IMR-90 (cell line): ENCODE results near the gene STXBP6. TPM values are rescaled to one million over a fixed set of nuclear protein-coding genes. Genes with fewer than 3 reads are reported as not detected.

ENCODE experiments used
- ATAC-seq: fragments of 200-7000 bp; cut with Tn5 transposase; 2 replicates; pipeline ENCODE4 v1.9.1; 2020; ENCODE audit warnings: low read depth, mild to moderate bottlenecking, moderate library complexity
- BruUV-seq: library from RNA; stranded (reverse); fragments of 400-500 nt; replicated peaks from 2 replicates; lab custom pipeline; 2021; lab: Mats Ljungman, UMichigan
- CTCF ChIA-PET: fragments of 300-600 bp; formaldehyde crosslinking; extraction: SDS; loops from one replicate; lab custom pipeline; 2021; ENCODE audit warnings: antibody characterized with exemption; lab: Yijun Ruan, JAX
- POLR2A ChIA-PET: fragments of 300-600 bp; sonication (Branson Sonifier 250); formaldehyde crosslinking; loops from one replicate; lab custom pipeline; 2022; ENCODE audit warnings: antibody characterized with exemption; ENCODE audit not compliant: unreplicated experiment; lab: Charles Lee
- DNase-seq: peaks from one replicate; pipeline ENCODE4 v3.0.0; 2013
- H2AFZ ChIP-seq: replicated peaks from 2 replicates; pipeline ENCODE3; 2013; ENCODE audit warnings: low read length, mild to moderate bottlenecking; ENCODE audit not compliant: poor library complexity
- H2AK5ac ChIP-seq: 2 replicates; pipeline ENCODE4 v1.6.1; 2013; ENCODE audit warnings: low read depth, low read length, inconsistent platforms
- H2AK9ac ChIP-seq: replicated peaks from 2 replicates; pipeline ENCODE3; 2013; ENCODE audit warnings: mild to moderate bottlenecking, low read depth, low read length, moderate library complexity; ENCODE audit not compliant: poor library complexity
- H2BK120ac ChIP-seq: 2 replicates; pipeline ENCODE4 v1.6.1; 2013; ENCODE audit warnings: low read depth, low read length, inconsistent platforms
- H2BK15ac ChIP-seq: 3 replicates; pipeline ENCODE4 v1.6.1; 2013; ENCODE audit warnings: low read depth, low read length, inconsistent platforms
- H2BK20ac ChIP-seq: 2 replicates; pipeline ENCODE4 v1.6.1; 2013; ENCODE audit warnings: low read depth, mild to moderate bottlenecking, inconsistent platforms, low read length, moderate library complexity
- H2BK5ac ChIP-seq: 2 replicates; pipeline ENCODE4 v1.6.1; 2013; ENCODE audit warnings: mild to moderate bottlenecking, low read depth, low read length, inconsistent platforms; ENCODE audit not compliant: poor library complexity, severe bottlenecking
- H3K14ac ChIP-seq: replicated peaks from 2 replicates; pipeline ENCODE4 v1.6.1; 2013; ENCODE audit warnings: low read depth, low read length, inconsistent platforms
- H3K18ac ChIP-seq: 2 replicates; pipeline ENCODE4 v1.6.1; 2013; ENCODE audit warnings: low read depth, low read length, control low read depth
- H3K23ac ChIP-seq: 2 replicates; pipeline ENCODE4 v1.6.1; 2013; ENCODE audit warnings: low read depth, low read length, inconsistent platforms
- H3K27ac ChIP-seq: 2 replicates; pipeline ENCODE4 v1.5.1; 2013; ENCODE audit warnings: mild to moderate bottlenecking, control low read depth, low read length; ENCODE audit not compliant: insufficient read depth
- H3K27me3 ChIP-seq: 2 replicates; pipeline ENCODE4 v1.6.1; 2013; ENCODE audit warnings: low read length; ENCODE audit not compliant: control insufficient read depth, insufficient read depth
- H3K36me3 ChIP-seq: 2 replicates; pipeline ENCODE4 v1.6.1; 2013; ENCODE audit warnings: low read length, mixed read lengths; ENCODE audit not compliant: control insufficient read depth, insufficient read depth
- H3K4ac ChIP-seq: 2 replicates; pipeline ENCODE4 v1.6.1; 2013; ENCODE audit warnings: low read depth, low read length, inconsistent platforms
- H3K4me1 ChIP-seq: 2 replicates; pipeline ENCODE4 v1.6.1; 2013; ENCODE audit warnings: low read length, mixed read lengths; ENCODE audit not compliant: control insufficient read depth, insufficient read depth
- H3K4me2 ChIP-seq: 2 replicates; pipeline ENCODE4 v1.6.1; 2013; ENCODE audit warnings: low read depth, mild to moderate bottlenecking, control low read depth, low read length, moderate library complexity
- H3K4me3 ChIP-seq: 2 replicates; pipeline ENCODE4 v1.5.1; 2013; ENCODE audit warnings: low read depth, mild to moderate bottlenecking, control low read depth, low read length, moderate library complexity; ENCODE audit not compliant: insufficient read depth
- H3K56ac ChIP-seq: 2 replicates; pipeline ENCODE4 v1.6.1; 2013; ENCODE audit warnings: low read length, inconsistent platforms; ENCODE audit not compliant: insufficient read depth; ENCODE audit errors: extremely low read depth
- H3K79me1 ChIP-seq, 2 experiments: 2 replicates each; pipeline ENCODE4 v1.6.1; 2013; ENCODE audit warnings: low read length in 2 of 2, inconsistent platforms in 1 of 2, low read depth in 1 of 2
- H3K9ac ChIP-seq: 2 replicates; pipeline ENCODE4 v1.6.1; 2013; ENCODE audit warnings: low read depth, low read length, control low read depth
- H3K9me1 ChIP-seq: 2 replicates; pipeline ENCODE4 v1.6.1; 2013; ENCODE audit warnings: low read length, inconsistent platforms; ENCODE audit not compliant: insufficient read depth
- H3K9me3 ChIP-seq: 2 replicates; pipeline ENCODE4 v1.6.1; 2013; ENCODE audit warnings: low read length; ENCODE audit not compliant: control insufficient read depth, insufficient read depth
- H4K20me1 ChIP-seq: 2 replicates; pipeline ENCODE4 v1.6.1; 2013; ENCODE audit warnings: low read length, inconsistent platforms; ENCODE audit not compliant: insufficient read depth
- H4K5ac ChIP-seq: 2 replicates; pipeline ENCODE4 v1.6.1; 2013; ENCODE audit warnings: mild to moderate bottlenecking, low read depth, low read length, control low read depth
- H4K8ac ChIP-seq, 2 experiments: 2 replicates each; pipeline ENCODE4 v1.6.1; 2013; ENCODE audit warnings: low read depth in 2 of 2, low read length in 2 of 2, control low read depth in 1 of 2, inconsistent platforms in 1 of 2
- H4K91ac ChIP-seq: 2 replicates; pipeline ENCODE4 v1.6.1; 2013; ENCODE audit warnings: low read depth, low read length, inconsistent platforms; ENCODE audit not compliant: insufficient read depth
- MAZ ChIP-seq: IDR thresholded peaks from 2 replicates; pipeline ENCODE4 v1.6.1; 2012; ENCODE audit warnings: low read depth, mild to moderate bottlenecking, low read length, improper control_type of control experiment, moderate library complexity, borderline replicate concordance
- RFX5 ChIP-seq: IDR thresholded peaks from 2 replicates; pipeline ENCODE4 v1.8.0; 2012; ENCODE audit warnings: low read depth, mild to moderate bottlenecking, low read length, moderate library complexity
- WGBS, 2 experiments: methylation state at CpG; one replicate each; pipeline versions ENCODE4 v1.1.5 to v1.1.7; 2013; ENCODE audit warnings: missing lambda C conversion rate in 2 of 2; ENCODE audit not compliant: insufficient read length in 1 of 2; ENCODE audit errors: extremely low coverage in 2 of 2; 5-methylcytosine and 5-hydroxymethylcytosine counted together
- dilution Hi-C: fragments of 300-500 bp; cut with HindIII; formaldehyde crosslinking; loops from one replicate; pipeline ENCODE4 v1.14.3; 2018; ENCODE audit warnings: low sequenced_read_pairs; ENCODE audit not compliant: unreplicated experiment
- in situ Hi-C: fragments of 300-500 bp; cut with MboI; formaldehyde crosslinking; loops from 3 replicates; pipeline ENCODE4 v1.14.3; 2019; ENCODE audit warnings: low sequenced_read_pairs, inconsistent platforms, mixed read lengths
- intact Hi-C: fragments of 100-400 bp; cut with micrococcal nuclease; formaldehyde crosslinking; loops from 2 replicates; pipeline ENCODE4 v1.10.0; 2022
- polyA plus RNA-seq, 3 experiments: library from polyadenylated mRNA; depleted of rRNA; stranded (reverse); fragments of >200 nt; gene quantifications; 2 replicates each; pipeline ENCODE4 v1.2.3, GENCODE V29; 2012; ENCODE audit warnings: low replicate concordance in 1 of 3
- total RNA-seq: library from RNA; depleted of rRNA; stranded (reverse); fragments of >200 nt; gene quantifications from 2 replicates; pipeline ENCODE4 v1.2.3, GENCODE V29; 2012

Gene STXBP6
- total and polyA plus RNA-seq, 2 of the 4 experiments (the other 2 are of a cell fraction) = 14.2 to 14.3 TPM

- no peak overlapping the region for H3K4me3 ChIP-seq
- no peaks in the 10 kb centered on the region for H4K20me1 ChIP-seq
- no peak overlapping the region for H2BK15ac ChIP-seq
- intact Hi-C loops (no loop called here), dilution Hi-C loops (no loop called here), in situ Hi-C loops (no loop called here)
- no peak overlapping the region for H3K4me2 ChIP-seq
- DNase-seq = no peak
- H2BK20ac ChIP-seq = no peak overlapping the region
- no peak overlapping the region for H2AK9ac ChIP-seq
- H3K23ac ChIP-seq = no peak overlapping the region
- H4K8ac ChIP-seq = no peak overlapping the region
- H3K9me3 ChIP-seq = no peaks in the 10 kb centered on the region
- no peak overlapping the region for H3K14ac ChIP-seq
- no peak overlapping the region for H2AK5ac ChIP-seq
- H3K79me1 ChIP-seq = no peaks in the 10 kb centered on the region
- peaks cover 4% of the 10 kb centered on the region for H3K4me1 ChIP-seq
- ChIA-PET CTCF (no interaction called here), POLR2A (no interaction called here)
- no peak overlapping the region for H4K91ac ChIP-seq
- no peak for ATAC-seq
- H3K27me3 ChIP-seq = no peaks in the 10 kb centered on the region
- H2BK120ac ChIP-seq = no peak overlapping the region
- H3K4ac ChIP-seq = no peak overlapping the region
- no peak for TF ChIP-seq MAZ
- no peak for TF ChIP-seq RFX5
- no peak overlapping the region for H4K5ac ChIP-seq
- H3K36me3 ChIP-seq = no peaks in the 10 kb centered on the region
- WGBS, 2 experiments = 100% methylated on average over 1 of the region's 1 CpG; no CpG with 5 or more reads in 1 of the 2 experiments
- no peak overlapping the region for H2AFZ ChIP-seq
- no TSS peak for BruUV-seq
- H3K18ac ChIP-seq = no peak overlapping the region
- H3K56ac ChIP-seq = no peak overlapping the region
- no peak overlapping the region for H3K9ac ChIP-seq
- peaks cover 4% of the 10 kb centered on the region; the same call in 1 of the 2 replicates for H3K9me1 ChIP-seq
- H3K27ac ChIP-seq = no peak overlapping the region
- no peak overlapping the region for H2BK5ac ChIP-seq
Measured at GRCh38 chr14:24941719-24942118, 108.2 kb downstream of the STXBP6 start.
